Activated CD4-positive, alpha-beta memory T cell treated with anti-CD3 and anti-CD28 coated beads for 36 hours (primary cell): ENCODE measurements around the gene IGF2BP2. TPM values are rescaled to one million over a fixed set of nuclear protein-coding genes. Genes with fewer than 3 reads are reported as not detected.

Experiments
- CTCF ChIA-PET: fragments of 350-600 bp; sonication (Branson Sonifier 250); formaldehyde crosslinking; loops from one replicate; lab custom pipeline; 2021; ENCODE audit warnings: antibody characterized with exemption, inconsistent platforms; lab: Charles Lee
- POLR2A ChIA-PET: fragments of 350-600 bp; sonication (Branson Sonifier 250); formaldehyde crosslinking; loops from one replicate; lab custom pipeline; 2021; ENCODE audit warnings: antibody characterized with exemption; lab: Charles Lee
- DNase-seq: peaks from one replicate; pipeline ENCODE4 v3.0.0-alpha.2; 2020
- H3K27ac Mint-ChIP-seq: one replicate; pipeline ENCODE4 v1.8.0; 2021; ENCODE audit warnings: mixed read lengths
- H3K27me3 Mint-ChIP-seq: one replicate; pipeline ENCODE4 v1.8.0; 2021; ENCODE audit warnings: mixed read lengths
- H3K36me3 Mint-ChIP-seq: one replicate; pipeline ENCODE4 v1.8.0; 2021; ENCODE audit warnings: mixed read lengths
- H3K4me1 Mint-ChIP-seq: one replicate; pipeline ENCODE4 v1.8.0; 2021; ENCODE audit warnings: low read depth, mixed read lengths
- H3K4me3 Mint-ChIP-seq: one replicate; pipeline ENCODE4 v1.8.0; 2021; ENCODE audit warnings: mild to moderate bottlenecking, mixed read lengths
- H3K9me3 Mint-ChIP-seq: one replicate; pipeline ENCODE4 v1.8.0; 2021; ENCODE audit warnings: mixed read lengths
- intact Hi-C: fragments of 100-400 bp; cut with micrococcal nuclease; formaldehyde crosslinking; loops from one replicate; pipeline ENCODE4 v1.15.1; 2023
- total RNA-seq, 2 experiments: library from RNA; stranded (reverse); gene quantifications; one replicate each; pipeline ENCODE4 v1.2.3, GENCODE V29; 2021

IGF2BP2 gene
- total RNA-seq, 2 experiments from 2014 or later: 0.29 to 0.55 TPM

DNA sequence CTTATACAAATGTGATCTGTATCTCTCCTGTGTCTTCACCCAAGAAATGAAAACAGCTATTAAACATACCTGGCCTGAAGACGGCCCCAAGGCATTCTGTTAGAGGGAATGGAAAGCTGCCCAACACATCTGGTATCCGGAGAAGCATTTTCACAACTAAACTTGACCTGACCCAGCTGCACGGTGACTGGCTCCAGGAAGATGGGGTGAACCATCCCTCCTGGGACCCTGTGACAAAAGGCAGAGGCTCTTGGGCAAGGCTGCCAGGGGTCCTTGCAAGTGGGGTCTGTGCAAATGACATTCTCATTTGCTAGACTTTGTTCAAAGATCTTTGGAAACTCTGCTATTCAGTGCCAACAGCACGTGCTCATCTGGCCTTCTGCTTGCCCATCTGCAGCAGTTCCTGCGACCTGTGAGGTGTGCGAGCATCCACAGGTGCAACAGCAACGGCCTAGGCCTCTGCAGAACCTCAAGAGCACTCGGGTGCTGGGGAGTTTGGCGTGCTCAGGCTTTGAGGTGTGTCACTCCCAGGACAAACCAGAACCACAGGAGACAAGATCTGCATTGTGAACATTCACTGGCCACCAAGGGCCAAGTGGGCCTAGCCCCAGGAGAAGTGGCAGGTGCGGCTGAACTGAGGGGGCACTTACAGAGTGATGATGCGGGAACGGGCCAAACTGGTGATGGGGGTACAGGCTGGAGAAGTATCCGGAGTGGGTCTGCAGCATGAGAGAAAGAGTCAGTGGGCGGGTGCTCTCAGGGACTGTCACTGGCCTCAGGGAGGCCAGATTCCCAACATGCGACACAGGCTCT is 166.9 kb downstream of the IGF2BP2 start:
- ChIA-PET CTCF (interaction anchor here (4.8 to 7.5 kb wide), 2 partner anchors 17 to 111 kb away, joined by 73 to 100 read pairs; no protein-coding TSS in a partner anchor), POLR2A (no interaction called here)
- H3K4me3 Mint-ChIP-seq: no peak overlapping the region
- no peaks in the 10 kb centered on the region for H3K36me3 Mint-ChIP-seq
- H3K4me1 Mint-ChIP-seq: no peaks in the 10 kb centered on the region
- no peaks in the 10 kb centered on the region for H3K9me3 Mint-ChIP-seq
- intact Hi-C loops: no loop called here
- peaks cover 2% of the 10 kb centered on the region for H3K27me3 Mint-ChIP-seq
- no peak overlapping the region for H3K27ac Mint-ChIP-seq
- DNase-seq: no peak

DNA sequence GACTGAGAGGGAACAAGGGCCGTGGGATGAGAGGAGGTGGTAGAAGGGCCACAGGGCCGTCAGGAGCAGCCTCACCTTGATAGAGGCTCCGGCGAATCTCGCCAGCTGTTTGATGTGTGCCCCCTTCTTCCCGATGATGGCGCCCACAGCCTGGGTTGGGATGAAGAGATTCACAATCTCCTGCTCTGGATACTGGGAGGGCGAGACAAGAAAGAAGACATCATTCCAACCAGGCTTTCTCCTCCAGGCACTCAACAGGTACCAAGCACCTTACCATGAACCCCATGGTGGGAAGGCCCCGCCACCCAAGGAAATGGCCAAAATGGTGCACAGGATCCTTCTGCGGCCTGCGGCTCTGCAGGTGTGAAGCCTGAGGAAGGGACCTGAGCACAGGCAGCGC is 167.6 kb downstream of the IGF2BP2 start:
- POLR2A ChIA-PET: no interaction called here
- peaks cover 2% of the 10 kb centered on the region for H3K27me3 Mint-ChIP-seq
- H3K9me3 Mint-ChIP-seq: no peaks in the 10 kb centered on the region
- CTCF ChIA-PET: interaction anchor here (7.5 kb wide), 1 partner anchor 111 kb away, joined by 100 read pairs; no protein-coding TSS in a partner anchor
- H3K4me1 Mint-ChIP-seq: no peaks in the 10 kb centered on the region
- no peak for DNase-seq
- H3K27ac Mint-ChIP-seq: no peak overlapping the region
- no peaks in the 10 kb centered on the region for H3K36me3 Mint-ChIP-seq
- H3K4me3 Mint-ChIP-seq: no peak overlapping the region
- intact Hi-C loops: no loop called here

DNA sequence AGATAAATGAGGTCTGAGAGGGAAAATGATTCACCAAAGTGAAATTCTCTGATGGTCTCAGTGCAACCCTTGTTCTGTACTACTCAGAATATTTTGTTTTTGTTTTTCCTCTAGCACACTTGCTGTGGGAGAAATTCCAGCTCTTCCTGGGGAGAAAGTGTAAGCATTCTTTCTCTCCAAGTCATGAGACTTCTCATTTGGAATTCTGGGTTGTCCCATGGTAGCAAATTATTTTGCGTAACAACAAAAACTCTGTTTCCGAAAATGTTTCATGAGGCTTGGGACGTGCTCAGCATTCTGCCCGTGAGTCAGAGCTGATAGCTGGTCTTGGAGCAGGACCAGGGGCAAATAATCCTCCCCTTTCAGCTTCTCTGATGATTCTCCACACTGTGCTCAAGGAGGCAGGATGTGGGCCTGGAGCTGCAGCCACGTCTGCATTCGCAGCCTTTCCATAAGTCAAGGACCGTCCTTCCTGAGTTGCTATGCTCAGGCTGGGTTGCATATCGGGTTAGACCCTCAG is 168.5 kb downstream of the IGF2BP2 start:
- Mint-ChIP-seq H3K27ac (no peak overlapping the region), H3K27me3 (peaks cover 2% of the 10 kb centered on the region), H3K9me3 (no peaks in the 10 kb centered on the region), H3K4me1 (no peaks in the 10 kb centered on the region), H3K4me3 (no peak overlapping the region), H3K36me3 (no peaks in the 10 kb centered on the region)
- POLR2A ChIA-PET: no interaction called here
- no peak for DNase-seq
- intact Hi-C loops: no loop called here
- CTCF ChIA-PET: interaction anchor here (7.5 kb wide), 1 partner anchor 112 kb away, joined by 100 read pairs; no protein-coding TSS in a partner anchor

- Mint-ChIP-seq H3K27ac (no peak overlapping the region), H3K9me3 (no peaks in the 10 kb centered on the region), H3K27me3 (peaks cover 2% of the 10 kb centered on the region), H3K4me3 (no peak overlapping the region), H3K4me1 (no peaks in the 10 kb centered on the region), H3K36me3 (no peaks in the 10 kb centered on the region)
- no peak for DNase-seq
- POLR2A ChIA-PET: no interaction called here
- CTCF ChIA-PET: interaction anchor here (7.5 kb wide), 1 partner anchor 113 kb away, joined by 100 read pairs; no protein-coding TSS in a partner anchor
- intact Hi-C loops: no loop called here
Measured at GRCh38 chr3:185655426-185656320, 169.2 kb downstream of the IGF2BP2 start.

DNA sequence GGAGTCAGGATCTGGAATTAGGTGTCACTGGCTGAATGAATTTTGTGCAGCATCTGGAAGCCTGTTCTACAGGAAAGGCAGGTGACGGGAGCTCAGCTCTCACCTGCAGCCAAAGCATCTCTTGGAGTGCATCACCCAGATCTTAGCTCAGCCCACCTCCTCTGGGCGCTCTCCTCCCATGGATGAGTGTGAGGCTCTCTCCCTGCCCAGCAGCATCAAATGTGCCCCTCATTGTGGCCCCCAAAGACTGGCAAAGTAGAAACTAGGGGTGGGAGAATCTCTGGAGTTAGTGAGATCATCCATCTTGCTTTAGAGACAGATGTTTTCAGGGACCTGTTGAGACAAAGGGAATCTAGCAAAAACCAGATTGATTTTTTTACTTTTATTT is 170.1 kb downstream of the IGF2BP2 start:
- Mint-ChIP-seq H3K27ac (no peak overlapping the region), H3K4me1 (no peaks in the 10 kb centered on the region), H3K27me3 (peaks cover 2% of the 10 kb centered on the region), H3K4me3 (no peak overlapping the region), H3K9me3 (no peaks in the 10 kb centered on the region), H3K36me3 (no peaks in the 10 kb centered on the region)
- intact Hi-C loops: no loop called here
- DNase-seq: no peak
- POLR2A ChIA-PET: no interaction called here
- CTCF ChIA-PET: no interaction called here

DNA sequence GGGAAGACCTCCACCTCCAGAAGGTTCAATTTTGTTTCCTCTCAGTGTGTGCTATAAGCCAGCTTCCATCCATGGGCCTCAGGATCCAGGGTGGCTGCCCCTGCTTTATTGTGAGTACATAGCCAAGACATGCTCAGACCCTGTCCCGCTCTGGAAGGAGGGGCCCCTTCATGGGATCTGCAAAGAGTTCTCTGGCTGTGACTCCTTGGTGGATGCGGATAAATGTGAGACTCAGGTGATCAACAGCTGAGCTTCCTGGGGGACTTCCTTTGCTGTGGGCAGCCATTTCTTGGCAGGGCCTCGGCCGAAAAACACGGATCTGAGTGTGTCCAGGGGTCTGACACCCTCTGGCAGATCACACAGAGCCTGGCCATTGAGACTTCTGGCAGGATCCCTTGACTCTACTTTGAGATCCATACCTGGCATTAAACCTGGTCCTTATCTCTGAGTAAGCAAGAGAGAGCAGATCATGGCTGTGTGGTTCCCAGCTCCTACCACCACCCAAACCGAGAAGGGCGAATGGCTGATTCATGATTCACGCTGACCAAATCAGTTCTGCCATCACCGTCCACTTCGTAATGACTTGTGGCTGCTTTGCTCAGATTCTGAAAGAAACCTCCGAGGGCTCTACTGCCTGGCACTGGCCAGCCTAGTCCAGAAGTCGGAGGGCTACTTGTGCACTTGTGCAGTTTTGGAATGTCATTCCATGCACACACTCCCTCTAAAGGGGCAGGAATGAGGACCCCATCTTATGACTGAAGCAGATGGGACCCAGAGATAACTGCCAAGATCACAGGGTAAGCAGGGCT is 170.7 kb downstream of the IGF2BP2 start:
- no peaks in the 10 kb centered on the region for H3K4me1 Mint-ChIP-seq
- H3K27me3 Mint-ChIP-seq: peaks cover 2% of the 10 kb centered on the region
- CTCF ChIA-PET: no interaction called here
- POLR2A ChIA-PET: no interaction called here
- DNase-seq: no peak
- H3K36me3 Mint-ChIP-seq: no peaks in the 10 kb centered on the region
- no peaks in the 10 kb centered on the region for H3K9me3 Mint-ChIP-seq
- no peak overlapping the region for H3K27ac Mint-ChIP-seq
- H3K4me3 Mint-ChIP-seq: no peak overlapping the region
- intact Hi-C loops: no loop called here

GRCh38 chr3:185651971-185652370 is 172.9 kb downstream of the IGF2BP2 start:
- H3K4me3 Mint-ChIP-seq: no peak overlapping the region
- no peak for DNase-seq
- intact Hi-C loops: no loop called here
- POLR2A ChIA-PET: no interaction called here
- CTCF ChIA-PET: interaction anchor here (1.8 to 4.4 kb wide), 2 partner anchors 9 to 117 kb away, joined by 6 to 23 read pairs; no protein-coding TSS in a partner anchor
- no peaks in the 10 kb centered on the region for H3K36me3 Mint-ChIP-seq
- H3K27me3 Mint-ChIP-seq: peaks cover 1% of the 10 kb centered on the region
- H3K9me3 Mint-ChIP-seq: no peaks in the 10 kb centered on the region
- no peak overlapping the region for H3K27ac Mint-ChIP-seq
- no peaks in the 10 kb centered on the region for H3K4me1 Mint-ChIP-seq

- CTCF ChIA-PET: interaction anchor here (2.0 to 4.4 kb wide), 2 partner anchors 12 to 119 kb away, joined by 4 to 23 read pairs; no protein-coding TSS in a partner anchor
- Mint-ChIP-seq H3K27me3 (peaks cover 9% of the 10 kb centered on the region), H3K9me3 (no peaks in the 10 kb centered on the region), H3K27ac (no peak overlapping the region), H3K4me1 (no peaks in the 10 kb centered on the region), H3K4me3 (no peak overlapping the region), H3K36me3 (no peaks in the 10 kb centered on the region)
- POLR2A ChIA-PET: no interaction called here
- no peak for DNase-seq
- intact Hi-C loops: no loop called here
Measured at GRCh38 chr3:185649414-185649813, 175.4 kb downstream of the IGF2BP2 start.

GRCh38 chr3:185648396-185648795 is 176.4 kb downstream of the IGF2BP2 start:
- no peak for DNase-seq
- H3K27ac Mint-ChIP-seq: no peak overlapping the region
- H3K4me1 Mint-ChIP-seq: no peaks in the 10 kb centered on the region
- ChIA-PET CTCF (interaction anchor here (2.0 to 2.1 kb wide), 2 partner anchors 12 to 120 kb away, joined by 4 to 15 read pairs; no protein-coding TSS in a partner anchor), POLR2A (no interaction called here)
- H3K9me3 Mint-ChIP-seq: no peaks in the 10 kb centered on the region
- intact Hi-C loops: no loop called here
- no peak overlapping the region for H3K4me3 Mint-ChIP-seq
- H3K36me3 Mint-ChIP-seq: no peaks in the 10 kb centered on the region
- peaks cover 9% of the 10 kb centered on the region for H3K27me3 Mint-ChIP-seq

DNA sequence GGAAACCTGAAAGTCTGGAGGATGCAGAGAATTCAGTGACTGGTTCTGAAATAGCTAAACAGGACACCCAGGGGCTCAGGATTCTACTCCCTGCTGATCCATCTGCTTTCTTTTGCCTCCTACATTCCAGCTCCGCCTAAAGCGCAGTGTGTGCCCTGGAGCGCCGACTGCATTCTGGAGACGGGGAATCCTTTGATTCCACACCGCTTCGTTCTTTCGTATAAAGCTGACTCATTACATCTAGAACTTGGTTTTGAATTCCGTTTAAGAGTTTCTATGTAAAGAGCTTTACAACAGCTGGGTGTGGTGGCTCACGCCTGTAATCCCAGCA is 177.0 kb downstream of the IGF2BP2 start:
- intact Hi-C loops: no loop called here
- Mint-ChIP-seq H3K4me3 (no peak overlapping the region), H3K36me3 (no peaks in the 10 kb centered on the region), H3K27ac (no peak overlapping the region), H3K4me1 (no peaks in the 10 kb centered on the region), H3K27me3 (peaks cover 9% of the 10 kb centered on the region), H3K9me3 (no peaks in the 10 kb centered on the region)
- ChIA-PET CTCF (interaction anchor here (2.0 to 2.1 kb wide), 2 partner anchors 13 to 120 kb away, joined by 4 to 15 read pairs; no protein-coding TSS in a partner anchor), POLR2A (no interaction called here)
- no peak for DNase-seq

DNA sequence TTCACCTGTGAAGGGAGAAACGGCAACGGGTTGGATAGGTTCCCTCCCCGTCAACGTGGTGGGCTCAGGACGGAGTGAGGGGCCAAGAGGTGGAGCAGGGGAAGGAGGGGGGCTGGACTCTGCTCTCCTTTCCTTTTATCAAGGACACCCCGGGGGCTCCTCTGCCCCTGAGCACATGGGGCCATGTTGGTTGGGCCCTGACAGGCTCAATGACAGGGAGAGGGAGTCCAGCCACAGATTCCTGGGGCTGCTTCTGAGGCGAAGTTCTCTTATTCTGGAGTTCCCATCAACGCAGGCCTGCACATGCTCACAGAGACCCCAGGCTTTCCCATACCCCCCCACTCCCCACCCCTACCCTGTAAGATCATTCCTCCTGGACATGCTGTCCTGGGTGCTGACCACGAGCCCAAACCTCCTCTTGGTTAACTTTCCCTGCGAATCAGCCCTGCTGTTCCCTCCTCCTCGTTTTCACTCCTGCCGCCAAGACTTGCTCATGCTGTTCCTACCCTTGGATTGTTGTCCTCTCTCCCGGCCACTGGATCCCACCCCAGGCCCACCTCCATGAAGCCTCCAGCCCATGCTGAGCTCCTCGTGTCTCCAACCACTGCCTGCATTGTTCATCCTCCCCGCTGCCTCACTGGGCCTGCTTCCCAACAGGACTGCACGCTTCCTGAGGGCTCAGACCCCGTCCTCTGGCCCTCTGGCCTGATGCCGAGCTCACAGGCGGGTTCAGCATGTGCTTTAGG is 177.5 kb downstream of the IGF2BP2 start:
- Mint-ChIP-seq H3K27ac (no peak overlapping the region), H3K4me1 (no peaks in the 10 kb centered on the region), H3K36me3 (no peaks in the 10 kb centered on the region), H3K9me3 (no peaks in the 10 kb centered on the region), H3K4me3 (no peak overlapping the region), H3K27me3 (peaks cover 9% of the 10 kb centered on the region)
- intact Hi-C loops: no loop called here
- ChIA-PET POLR2A (no interaction called here), CTCF (interaction anchor here (2.1 kb wide), 1 partner anchor 13 kb away, joined by 15 read pairs; no protein-coding TSS in a partner anchor)
- no peak for DNase-seq
